Retina (tissue), 1 donor: ENCODE measurements around the gene CGNL1.

Source experiments
- DNase-seq: peaks from one replicate; pipeline ENCODE4 v3.0.0-alpha.2; 2016

CGNL1 gene

GRCh38 chr15:57425842-57426241, 49.5 kb downstream of the CGNL1 start:
- no peak for DNase-seq

DNA sequence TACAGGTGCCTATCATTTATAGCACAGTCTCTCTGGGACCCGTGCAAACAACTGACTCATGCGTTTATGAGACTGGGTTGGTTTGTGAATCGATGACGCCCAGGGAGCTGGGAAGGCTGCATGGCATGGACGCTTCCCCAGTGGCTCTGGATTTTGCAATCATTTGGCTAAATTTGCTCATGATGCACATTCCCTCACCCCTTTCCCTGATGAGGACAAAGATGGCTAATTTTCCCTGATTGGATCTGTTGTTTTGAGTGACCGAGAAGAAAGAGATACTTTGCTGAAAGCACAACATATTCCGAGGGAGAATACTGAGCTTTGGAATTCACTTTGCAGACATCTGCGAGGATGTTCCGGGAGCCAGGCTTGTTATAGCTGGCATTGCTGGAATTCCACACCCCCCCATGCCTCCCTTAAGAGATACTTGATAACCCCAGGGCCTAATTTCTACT, 51.1 kb downstream of the CGNL1 start:
- peak; percentile 22 for DNase-seq

DNA sequence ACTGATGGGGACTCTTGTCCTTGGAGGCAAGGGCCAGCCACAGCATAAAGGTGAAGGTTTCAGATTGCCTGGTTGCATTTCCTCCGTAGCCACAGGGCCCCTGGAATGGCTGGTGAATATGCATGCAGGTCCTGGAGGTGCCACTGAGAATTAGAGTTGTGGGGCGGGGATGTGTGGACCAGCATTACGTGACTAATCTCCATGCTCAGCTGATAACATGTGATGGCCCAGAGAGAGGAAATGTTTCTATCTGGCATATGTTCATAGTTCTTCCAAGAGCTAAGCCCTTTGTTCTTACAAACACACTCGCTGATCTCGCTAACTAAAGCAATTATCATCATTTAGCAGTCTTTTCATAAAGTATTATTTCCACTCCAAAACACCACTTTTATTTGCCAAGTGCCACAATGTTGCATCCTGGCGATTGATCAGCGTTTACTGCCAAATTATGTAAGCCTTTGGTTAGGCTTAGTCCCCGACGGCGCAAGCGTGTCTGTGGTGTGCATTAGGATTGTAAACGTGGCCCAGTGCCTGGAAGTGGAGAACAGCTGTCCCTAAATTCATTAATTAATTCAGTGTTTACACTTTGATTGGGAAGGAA, 55.9 kb downstream of the CGNL1 start:
- DNase-seq = peak; percentile 70

- DNase-seq = no peak
These were observed 59.9 kb downstream of the CGNL1 start for GRCh38 chr15:57436166-57436565.

DNA sequence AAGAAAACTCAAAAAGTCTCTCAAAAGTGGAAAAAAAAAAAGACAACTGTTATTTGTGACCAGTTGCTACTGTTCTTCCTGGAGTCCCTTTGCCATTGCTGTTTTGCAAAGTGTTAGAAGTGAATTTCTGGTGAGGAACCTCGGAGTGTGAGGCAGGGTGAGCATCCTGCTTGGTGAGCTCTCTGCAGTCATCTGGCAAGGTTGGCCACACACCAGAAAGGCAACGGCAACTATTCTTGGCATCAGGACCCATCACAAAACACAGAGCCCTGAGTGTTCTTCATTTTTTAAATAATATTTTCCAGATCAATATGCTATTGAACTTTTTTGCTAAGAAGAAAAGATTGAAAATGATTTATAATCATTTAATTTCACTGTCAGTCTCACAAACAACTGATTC, 60.7 kb downstream of the CGNL1 start:
- DNase-seq = no peak

- no peak for DNase-seq
These were observed 61.3 kb downstream of the CGNL1 start for GRCh38 chr15:57437564-57437963.

GRCh38 chr15:57438166-57438565, 61.9 kb downstream of the CGNL1 start:
- no peak for DNase-seq

DNA sequence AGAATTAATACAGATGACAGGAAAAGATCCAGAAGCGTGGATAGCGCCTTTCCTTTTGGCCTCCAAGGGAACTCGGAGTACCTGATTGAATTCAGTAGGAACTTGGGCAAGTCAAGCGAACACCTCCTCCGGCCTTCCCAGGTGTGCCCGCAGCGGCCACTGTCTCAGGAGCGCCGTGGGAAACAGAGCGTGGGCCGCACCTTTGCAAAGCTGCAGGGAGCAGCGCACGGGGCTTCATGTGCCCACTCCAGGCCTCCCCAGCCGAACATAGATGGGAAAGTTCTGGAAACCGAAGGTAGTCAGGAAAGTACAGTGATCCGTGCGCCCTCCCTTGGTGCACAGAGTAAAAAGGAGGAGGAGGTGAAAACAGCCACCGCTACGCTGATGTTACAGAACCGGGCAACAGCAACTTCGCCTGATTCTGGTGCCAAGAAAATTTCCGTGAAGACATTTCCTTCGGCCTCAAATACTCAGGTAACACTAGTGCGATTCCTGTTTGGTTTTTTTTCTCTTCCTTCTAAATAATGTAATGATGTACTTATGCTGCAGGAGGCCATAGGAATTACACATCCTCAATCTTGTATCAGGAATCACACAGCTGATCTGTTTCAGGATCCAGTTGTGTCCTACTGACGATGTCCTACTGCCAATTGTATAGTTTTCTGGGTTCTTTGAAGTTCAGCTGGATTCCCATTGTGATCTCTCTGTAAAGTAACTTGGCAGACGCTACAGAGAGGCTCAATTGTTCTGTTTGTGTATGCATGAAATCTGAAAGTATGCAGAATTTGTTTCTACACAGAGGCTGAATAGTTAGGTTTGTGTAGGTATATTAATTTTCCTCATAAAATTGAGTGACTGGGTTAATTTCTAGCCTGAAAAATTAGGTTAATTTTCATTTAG, 63.1 kb downstream of the CGNL1 start:
- no peak for DNase-seq

DNA sequence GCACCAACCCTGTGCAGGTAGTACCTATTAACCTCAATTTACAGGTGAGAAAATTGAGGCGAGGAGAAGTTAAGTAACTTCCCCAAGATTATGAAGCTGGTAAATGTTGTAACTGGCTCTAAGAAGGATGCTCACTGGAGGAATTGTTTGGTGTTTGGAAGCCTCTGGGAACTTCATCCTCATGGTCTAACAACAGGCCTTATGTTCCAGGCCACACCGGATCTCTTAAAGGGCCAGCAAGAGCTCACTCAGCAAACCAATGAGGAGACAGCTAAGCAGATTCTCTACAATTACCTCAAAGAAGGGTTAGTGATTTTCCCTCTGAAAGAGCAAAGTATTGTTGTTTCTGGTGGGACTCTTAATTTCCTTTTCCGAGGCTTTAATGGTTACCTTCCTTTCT, 63.9 kb downstream of the CGNL1 start:
- no peak for DNase-seq

DNA sequence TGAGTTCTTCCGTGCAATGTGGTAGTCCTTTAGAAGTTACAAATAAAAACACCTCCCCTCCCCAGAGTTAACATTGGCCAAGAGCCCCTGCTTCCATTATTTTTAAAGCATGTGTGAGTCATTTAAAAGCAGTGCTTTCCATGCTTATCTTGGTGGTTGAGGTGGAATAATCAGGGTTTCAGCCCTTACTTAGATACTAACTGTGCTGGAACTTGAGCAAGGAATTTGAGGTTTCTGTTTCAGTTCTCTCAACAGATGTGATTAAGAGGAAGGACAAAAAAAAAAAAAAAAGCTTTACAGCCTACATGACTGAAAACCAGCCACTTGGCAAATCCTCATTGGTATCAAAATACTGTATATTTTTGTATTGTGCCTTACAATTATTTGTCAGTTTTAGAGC, 64.5 kb downstream of the CGNL1 start:
- DNase-seq = no peak

- no peak for DNase-seq
These were observed 66.0 kb downstream of the CGNL1 start for GRCh38 chr15:57442335-57442734.

GRCh38 chr15:57443486-57443885, 67.2 kb downstream of the CGNL1 start:
- DNase-seq = no peak

- no peak for DNase-seq
These were observed 68.7 kb downstream of the CGNL1 start for GRCh38 chr15:57444877-57445513.

GRCh38 chr15:57445872-57446271, 69.6 kb downstream of the CGNL1 start:
- DNase-seq = no peak

DNA sequence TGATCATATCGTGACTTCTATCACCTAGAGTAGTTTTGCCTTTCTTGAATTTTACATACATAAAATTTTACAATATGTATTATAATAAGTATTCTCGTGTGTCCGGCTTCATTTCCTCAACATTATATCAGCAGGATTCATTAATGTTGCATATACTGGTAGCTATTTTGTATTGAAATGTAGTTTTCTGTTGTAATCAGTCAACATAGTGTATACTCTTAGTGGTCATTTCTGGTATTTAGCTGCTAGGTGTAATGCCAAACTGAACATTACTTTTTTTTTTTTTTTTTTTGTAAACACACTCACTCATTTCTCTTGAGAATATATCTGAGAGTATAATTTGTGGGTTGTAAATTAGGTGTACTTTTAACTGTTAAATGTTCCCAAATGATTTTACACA, 70.1 kb downstream of the CGNL1 start:
- DNase-seq = no peak

- DNase-seq = no peak
These were observed 75.2 kb downstream of the CGNL1 start for GRCh38 chr15:57451555-57451954.

DNA sequence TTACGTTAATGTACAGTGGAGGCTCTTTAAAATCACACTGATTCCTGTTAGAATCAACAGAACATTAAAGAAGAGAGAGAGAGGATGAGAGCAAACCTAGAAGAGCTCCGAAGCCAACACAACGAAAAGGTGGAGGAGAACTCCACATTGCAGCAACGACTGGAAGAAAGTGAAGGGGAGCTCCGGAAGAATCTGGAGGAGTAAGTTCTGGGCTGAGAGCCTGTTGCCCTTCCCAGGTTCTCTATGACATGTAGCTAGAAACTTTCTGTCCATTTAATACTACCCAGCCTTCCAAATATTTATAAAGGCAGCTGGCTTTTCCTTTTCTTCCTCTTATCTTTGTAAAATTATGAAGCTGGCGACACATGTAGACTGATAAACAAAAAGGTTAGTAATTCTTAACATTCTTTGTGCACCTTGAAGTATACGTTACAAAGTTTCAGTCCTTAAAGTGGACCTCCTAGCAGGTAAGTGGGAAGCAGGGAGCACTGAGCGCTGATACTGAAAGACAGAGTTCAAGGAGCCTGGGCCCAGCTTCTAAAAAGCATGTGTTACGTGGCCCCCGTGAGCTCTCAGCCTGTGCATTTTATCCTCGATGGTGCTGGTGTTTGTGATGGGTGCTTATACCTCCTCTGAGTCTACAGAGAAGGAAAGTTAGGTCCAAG, 75.9 kb downstream of the CGNL1 start:
- DNase-seq = no peak

- no peak for DNase-seq
These were observed 79.6 kb downstream of the CGNL1 start for GRCh38 chr15:57455929-57456328.

GRCh38 chr15:57456559-57456958, 80.3 kb downstream of the CGNL1 start:
- no peak for DNase-seq

GRCh38 chr15:57457726-57458125, 81.4 kb downstream of the CGNL1 start:
- DNase-seq = no peak

GRCh38 chr15:57458356-57458781, 82.1 kb downstream of the CGNL1 start:
- no peak for DNase-seq

DNA sequence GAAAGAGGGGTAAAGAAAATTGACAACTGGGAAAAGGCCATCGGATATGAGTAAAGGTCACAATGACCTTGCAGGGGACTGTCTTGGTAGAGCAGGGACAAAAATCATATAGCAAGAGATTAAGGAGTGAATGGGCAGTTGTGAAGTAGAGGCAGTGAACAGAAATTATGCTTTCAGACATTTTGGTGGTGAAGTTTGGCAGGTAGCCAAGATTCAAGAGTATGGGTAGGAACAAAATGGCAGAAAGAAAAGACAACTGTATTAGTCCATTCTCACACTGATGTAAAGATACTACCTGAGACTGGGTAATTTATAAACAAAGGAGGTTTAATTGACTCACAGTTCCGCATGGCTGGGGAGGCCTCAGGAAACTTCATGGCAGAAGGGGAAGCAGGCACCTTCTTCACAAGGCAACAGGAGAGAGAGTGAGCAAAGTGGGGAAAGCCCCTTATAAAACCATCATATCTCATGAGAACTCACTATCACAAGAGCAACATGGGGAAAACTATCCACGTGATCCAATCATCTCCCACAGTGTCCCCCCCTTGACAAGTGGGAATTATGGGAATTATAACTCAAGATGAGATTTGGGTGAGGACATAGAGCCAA, 84.0 kb downstream of the CGNL1 start:
- no peak for DNase-seq

GRCh38 chr15:57461541-57461940, 85.2 kb downstream of the CGNL1 start:
- no peak for DNase-seq
